ENCODE results near the gene PLXNA1. TPM values are rescaled to one million over a fixed set of nuclear protein-coding genes. Genes with fewer than 3 reads are reported as not detected.

PLXNA1 gene
- total RNA-seq, 2 donors from 2014 or later, result 18.6 to 20.4 TPM

- ATAC-seq, result no peak
- no peak for DNase-seq
- intact Hi-C loops (cut with DNase I), result no loop called here
Observed at GRCh38 chr3:127026661-127027060, 43.7 kb downstream of the PLXNA1 start.

GRCh38 chr3:127027061-127027735 lies 44.3 kb downstream of the PLXNA1 start:
- DNase-seq, result no peak
- ATAC-seq, result no peak
- intact Hi-C loops (cut with DNase I), result no loop called here

GRCh38 chr3:127027811-127028548 lies 45.1 kb downstream of the PLXNA1 start:
- DNase-seq, result no peak
- no peak for ATAC-seq
- intact Hi-C loops (cut with DNase I), result no loop called here

- DNase-seq, result no peak
- ATAC-seq, result no peak
- intact Hi-C loops (cut with DNase I), result no loop called here
Observed at GRCh38 chr3:127028781-127029657, 46.1 kb downstream of the PLXNA1 start.

GRCh38 chr3:127029658-127030507 lies 47.0 kb downstream of the PLXNA1 start:
- ATAC-seq, result no peak
- intact Hi-C loops (cut with DNase I), result no loop called here
- DNase-seq, result no peak

GRCh38 chr3:127030508-127031412 lies 47.8 kb downstream of the PLXNA1 start:
- intact Hi-C loops (cut with DNase I), result no loop called here
- no peak for ATAC-seq
- no peak for DNase-seq

- intact Hi-C loops (cut with DNase I), result no loop called here
- no peak for ATAC-seq
- no peak for DNase-seq
Observed at GRCh38 chr3:127031413-127031810, 48.5 kb downstream of the PLXNA1 start.

GRCh38 chr3:127031845-127032244 lies 48.9 kb downstream of the PLXNA1 start:
- intact Hi-C loops (cut with DNase I), result no loop called here
- no peak for DNase-seq
- no peak for ATAC-seq

GRCh38 chr3:127032296-127032990 lies 49.5 kb downstream of the PLXNA1 start:
- DNase-seq, result no peak

More at GRCh38 chr3:127032296-127032990, 49.5 kb downstream of the PLXNA1 start:
- no peak for ATAC-seq
- intact Hi-C loops (cut with DNase I), result no loop called here

Other genes with a start within 250 kb of the PLXNA1 start
- not detected for gene PRR23E, start 210.0 kb downstream of the PLXNA1 start, total RNA-seq

Measured in left cardiac atrium (tissue), 4 donors.